Endothelial cell of umbilical vein (primary cell): ENCODE data around the gene EDC3. TPM values are rescaled to one million over a fixed set of nuclear protein-coding genes. Genes with fewer than 3 reads are reported as not detected.

Experiments used
- BruUV-seq: library from RNA; stranded (reverse); fragments of 400-500 nt; replicated peaks from 2 replicates; lab custom pipeline; 2021; lab: Mats Ljungman, UMichigan
- CTCF ChIA-PET: fragments of 300-600, 350-600 bp; sonication (Branson Sonifier 250); formaldehyde crosslinking; loops from one replicate; lab custom pipeline; 2021; ENCODE audit warnings: antibody characterized with exemption, inconsistent platforms; lab: Charles Lee
- POLR2A ChIA-PET: fragments of 300-600, 350-600 bp; sonication (Branson Sonifier 250); formaldehyde crosslinking; loops from one replicate; lab custom pipeline; 2021; ENCODE audit warnings: antibody characterized with exemption, inconsistent platforms; lab: Charles Lee
- DNase-seq: peaks from one replicate; pipeline ENCODE4 v3.0.0-alpha.2; 2011; ENCODE audit warnings: low read depth, low spot score
- FAIRE-seq: peaks from 2 replicates; lab custom pipeline; 2011; peaks lifted over from hg19 to GRCh38; lab: Jason Lieb, UNC
- H2AFZ ChIP-seq: 2 replicates; pipeline ENCODE4 v1.6.0; 2012; ENCODE audit warnings: low read depth, low read length, control low read depth, inconsistent platforms
- H3K27ac ChIP-seq: 2 replicates; pipeline ENCODE4 v1.5.1; 2011; ENCODE audit warnings: low read depth, mild to moderate bottlenecking, control low read depth, low read length, moderate library complexity; ENCODE audit not compliant: insufficient read depth
- H3K27me3 ChIP-seq, 2 experiments: 2 replicates each; pipeline versions ENCODE4 v1.6.0 to v1.6.1; 2011; ENCODE audit warnings: low read length in 2 of 2, mixed read lengths in 1 of 2; ENCODE audit not compliant: control insufficient read depth in 2 of 2, insufficient read depth in 2 of 2
- H3K36me3 ChIP-seq, 2 experiments: 2 replicates in 1 of 2; 3 replicates in 1 of 2; pipeline ENCODE4 v1.5.1; 2011; ENCODE audit warnings: low read length in 2 of 2, mild to moderate bottlenecking in 1 of 2, moderate library complexity in 1 of 2; ENCODE audit not compliant: control insufficient read depth in 2 of 2, insufficient read depth in 2 of 2; ENCODE audit errors: extremely low read depth in 1 of 2
- H3K4me1 ChIP-seq: 3 replicates; pipeline ENCODE4 v1.5.1; 2011; ENCODE audit warnings: mild to moderate bottlenecking, low read length; ENCODE audit not compliant: control insufficient read depth, insufficient read depth; ENCODE audit errors: extremely low read depth
- H3K4me2 ChIP-seq: 2 replicates; pipeline ENCODE4 v1.6.1; 2011; ENCODE audit warnings: low read length, control low read depth, mixed read lengths; ENCODE audit not compliant: insufficient read depth
- H3K4me3 ChIP-seq, 3 experiments: fragments of 200-600 bp in 1 of 3; sonication (generic), shearing (Covaris generic) in 1 of 3; replicated peaks in 1 of 3; 2 replicates each; pipeline ENCODE4 v1.5.1; 2011 to 2016; ENCODE audit warnings: control low read depth in 3 of 3, low read length in 3 of 3, mild to moderate bottlenecking in 2 of 3, inconsistent platforms in 1 of 3, low read depth in 1 of 3, moderate library complexity in 1 of 3; ENCODE audit not compliant: insufficient read depth in 1 of 3
- H3K79me2 ChIP-seq: 2 replicates; pipeline ENCODE4 v1.6.0; 2012; ENCODE audit warnings: low read length, inconsistent platforms; ENCODE audit not compliant: control insufficient read depth, insufficient read depth
- H3K9ac ChIP-seq: replicated peaks from 2 replicates; pipeline ENCODE3; 2011; ENCODE audit warnings: low read length, control low read depth; ENCODE audit not compliant: insufficient read depth; ENCODE audit errors: extremely low read depth
- H3K9me1 ChIP-seq: replicated peaks from 3 replicates; pipeline ENCODE4 v1.6.0; 2011; ENCODE audit warnings: mild to moderate bottlenecking, low read length; ENCODE audit not compliant: control insufficient read depth, insufficient read depth; ENCODE audit errors: extremely low read depth
- H3K9me3 ChIP-seq: replicated peaks from 2 replicates; pipeline ENCODE4 v1.5.1; 2012; ENCODE audit warnings: low read length, inconsistent platforms; ENCODE audit not compliant: control insufficient read depth, insufficient read depth
- H4K20me1 ChIP-seq: replicated peaks from 2 replicates; pipeline ENCODE3; 2011; ENCODE audit warnings: mild to moderate bottlenecking, low read length; ENCODE audit not compliant: control insufficient read depth, insufficient read depth; ENCODE audit errors: extremely low read depth
- EZH2 ChIP-seq: IDR thresholded peaks from 2 replicates; pipeline ENCODE4 v1.6.1; 2012; ENCODE audit warnings: borderline replicate concordance, low read depth, mild to moderate bottlenecking, moderate library complexity, low read length, inconsistent platforms; ENCODE audit not compliant: severe bottlenecking
- FOS ChIP-seq: IDR thresholded peaks from 2 replicates; pipeline ENCODE4 v1.6.1; 2011; ENCODE audit warnings: mild to moderate bottlenecking, low read length, moderate library complexity, borderline replicate concordance; ENCODE audit not compliant: insufficient read depth
- GATA2 ChIP-seq: IDR thresholded peaks from 2 replicates; pipeline ENCODE4 v1.7.0; 2011; ENCODE audit warnings: low read depth, mild to moderate bottlenecking, moderate library complexity, mixed read lengths, low read length; ENCODE audit not compliant: insufficient read length, insufficient read depth
- JUN ChIP-seq: IDR thresholded peaks from 2 replicates; pipeline ENCODE4 v1.6.1; 2011; ENCODE audit warnings: borderline replicate concordance, low read depth; ENCODE audit not compliant: insufficient read length, insufficient read depth
- MYC ChIP-seq: IDR thresholded peaks from one replicate; pipeline ENCODE4 v1.6.1; 2011; ENCODE audit warnings: mild to moderate bottlenecking, low read depth, low read length
- POLR2A ChIP-seq: IDR thresholded peaks from 2 replicates; pipeline ENCODE4 v1.6.1; 2012; ENCODE audit warnings: low read depth, mild to moderate bottlenecking, control low read depth, low read length
- POLR2AphosphoS5 ChIP-seq: IDR thresholded peaks from 2 replicates; pipeline ENCODE4 v1.6.1; 2012; ENCODE audit warnings: low read depth, mild to moderate bottlenecking, control low read depth, low read length, moderate library complexity; ENCODE audit not compliant: insufficient read depth
- dilution Hi-C: fragments of 300-500 bp; cut with MboI; formaldehyde crosslinking; loops from one replicate; pipeline ENCODE4 v1.15.0; 2019; ENCODE audit warnings: low sequenced_read_pairs; ENCODE audit not compliant: extremely low pct_ligation_motif_present
- intact Hi-C: fragments of 100-400 bp; cut with micrococcal nuclease; formaldehyde crosslinking; loops from one replicate; pipeline ENCODE4 v1.10.0; 2022
- polyA plus RNA-seq, 4 experiments: library from polyadenylated mRNA; depleted of rRNA in 3 of 4; stranded (reverse) in 3 of 4; unstranded in 1 of 4; fragments of >200 nt; gene quantifications; 2 replicates each; pipeline versions ENCODE4 v1.2.1 to v1.2.3, GENCODE V29; 2011 to 2012; ENCODE audit warnings: missing spikeins in 1 of 4
- total RNA-seq: library from RNA; stranded (reverse); gene quantifications from 2 replicates; pipeline ENCODE4 v1.2.3, GENCODE V29; 2021
- TF ChIP-seq, protein P1 (sequence below), 2 donors: IDR thresholded peaks; 1 replicate in 1 of 2; 2 replicates in 1 of 2; pipeline ENCODE4 v1.5.1; 2011; ENCODE audit warnings: low read length in 2 of 2, mild to moderate bottlenecking in 2 of 2, moderate library complexity in 2 of 2, control low read depth in 1 of 2, inconsistent platforms in 1 of 2, low read depth in 1 of 2; ENCODE audit not compliant: insufficient read depth in 1 of 2; ENCODE audit errors: extremely low read depth in 1 of 2
- TF ChIP-seq, protein P2 (sequence below): IDR thresholded peaks from 2 replicates; pipeline ENCODE4 v1.6.1; 2011; ENCODE audit not compliant: insufficient read depth, insufficient read length

Gene EDC3
- total and polyA plus RNA-seq, 2 donors (not counting 3 experiments of a cell fraction or from before 2014, with no cell fraction given), result 55.9 to 56.5 TPM

DNA sequence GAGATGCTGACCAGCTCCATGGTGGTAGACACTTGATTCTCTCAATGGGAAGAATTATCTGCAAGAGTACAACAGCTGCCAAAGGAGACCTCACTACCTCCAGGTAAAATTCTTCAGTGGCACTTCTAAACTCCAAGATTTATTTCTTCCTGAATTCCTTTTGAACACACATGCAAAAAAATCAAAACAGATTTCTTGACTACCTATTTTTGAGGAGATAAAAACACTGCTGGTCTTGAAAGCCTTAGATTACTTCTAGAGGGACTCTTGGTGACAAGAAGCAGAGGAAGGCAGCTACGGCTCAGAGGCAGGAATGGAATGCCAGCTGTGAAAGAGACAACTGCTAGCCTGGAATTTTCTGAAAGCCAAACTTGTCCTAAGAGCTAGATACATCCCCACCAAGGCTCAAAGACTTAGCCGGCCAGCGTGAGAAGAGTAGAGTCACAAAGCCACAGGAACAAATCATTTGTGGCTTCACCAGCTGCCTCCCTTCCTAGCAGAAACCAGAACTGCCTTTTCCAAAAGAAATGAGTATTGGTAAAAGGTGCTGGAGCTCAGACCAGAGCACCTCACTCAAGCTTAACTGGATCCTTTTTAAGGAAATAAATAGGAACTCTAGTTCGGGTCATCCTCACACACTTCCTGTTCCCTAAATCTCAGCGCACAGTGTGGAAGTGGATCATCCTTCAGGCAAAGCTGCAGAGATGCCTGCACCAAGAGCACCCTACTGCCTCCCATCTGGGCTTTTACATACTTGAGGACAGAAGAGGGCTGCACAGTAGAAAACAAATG, 47.6 kb downstream of the EDC3 start:
- H3K9me1 ChIP-seq, result no peaks in the 10 kb centered on the region
- no peaks in the 10 kb centered on the region for H4K20me1 ChIP-seq
- BruUV-seq, result no TSS peak
- POLR2A ChIA-PET, result no interaction called here
- no peak overlapping the region for H3K9ac ChIP-seq
- no peaks in the 10 kb centered on the region for H3K27me3 ChIP-seq
- peaks cover 27% of the 10 kb centered on the region for H3K4me1 ChIP-seq
- H2AFZ ChIP-seq, result no peak overlapping the region
- no peak overlapping the region for H3K27ac ChIP-seq
- FAIRE-seq, result no peak
- no peak for DNase-seq
- no peak overlapping the region for H3K4me3 ChIP-seq
- TF ChIP-seq POLR2A, result no peak
- dilution Hi-C loops (loop anchor here (25.0 kb wide), 1 partner anchor 114 kb away; no protein-coding TSS in a partner anchor), intact Hi-C loops (no loop called here)
- CTCF ChIA-PET, result no interaction called here
- no peaks in the 10 kb centered on the region for H3K36me3 ChIP-seq
- no peaks in the 10 kb centered on the region for H3K9me3 ChIP-seq
- peaks cover 6% of the 10 kb centered on the region for H3K79me2 ChIP-seq
- H3K4me2 ChIP-seq, result no peak overlapping the region

DNA sequence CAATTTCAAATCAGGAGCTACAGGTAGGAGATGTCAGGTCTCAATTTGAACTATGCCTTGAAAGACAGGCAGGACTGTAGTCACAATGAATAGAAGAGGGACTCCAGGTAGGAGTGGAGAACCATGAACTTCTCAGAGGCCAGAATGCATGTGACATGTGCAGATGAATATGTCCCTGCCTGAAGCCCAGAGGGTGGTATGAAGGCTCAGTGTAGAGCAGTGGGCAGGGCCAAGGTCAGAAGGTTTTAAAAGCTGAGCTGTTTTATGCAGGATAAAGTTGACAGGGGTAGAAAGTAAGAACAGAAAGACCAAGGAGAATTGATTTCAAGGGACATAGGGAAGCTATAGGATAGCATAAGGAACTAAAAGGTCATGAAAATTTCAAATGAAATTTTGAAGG, 49.3 kb downstream of the EDC3 start:
- ChIA-PET POLR2A (no interaction called here), CTCF (interaction anchor here (1.0 to 18.1 kb wide), 3 partner anchors 11 to 124 kb away, joined by 4 to 696 read pairs (median 6); no protein-coding TSS in a partner anchor)
- no peak overlapping the region for H2AFZ ChIP-seq
- no peaks in the 10 kb centered on the region for H3K36me3 ChIP-seq
- H3K4me3 ChIP-seq, result no peak overlapping the region
- intact Hi-C loops, result no loop called here
- H3K9me1 ChIP-seq, result no peaks in the 10 kb centered on the region
- H3K79me2 ChIP-seq, result peaks cover 6% of the 10 kb centered on the region
- H3K4me2 ChIP-seq, result no peak overlapping the region
- TF ChIP-seq, protein P1, sequence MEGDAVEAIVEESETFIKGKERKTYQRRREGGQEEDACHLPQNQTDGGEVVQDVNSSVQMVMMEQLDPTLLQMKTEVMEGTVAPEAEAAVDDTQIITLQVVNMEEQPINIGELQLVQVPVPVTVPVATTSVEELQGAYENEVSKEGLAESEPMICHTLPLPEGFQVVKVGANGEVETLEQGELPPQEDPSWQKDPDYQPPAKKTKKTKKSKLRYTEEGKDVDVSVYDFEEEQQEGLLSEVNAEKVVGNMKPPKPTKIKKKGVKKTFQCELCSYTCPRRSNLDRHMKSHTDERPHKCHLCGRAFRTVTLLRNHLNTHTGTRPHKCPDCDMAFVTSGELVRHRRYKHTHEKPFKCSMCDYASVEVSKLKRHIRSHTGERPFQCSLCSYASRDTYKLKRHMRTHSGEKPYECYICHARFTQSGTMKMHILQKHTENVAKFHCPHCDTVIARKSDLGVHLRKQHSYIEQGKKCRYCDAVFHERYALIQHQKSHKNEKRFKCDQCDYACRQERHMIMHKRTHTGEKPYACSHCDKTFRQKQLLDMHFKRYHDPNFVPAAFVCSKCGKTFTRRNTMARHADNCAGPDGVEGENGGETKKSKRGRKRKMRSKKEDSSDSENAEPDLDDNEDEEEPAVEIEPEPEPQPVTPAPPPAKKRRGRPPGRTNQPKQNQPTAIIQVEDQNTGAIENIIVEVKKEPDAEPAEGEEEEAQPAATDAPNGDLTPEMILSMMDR (IDR thresholded peaks at IDR 0.05; ENCODE audit: extremely low read depth in 1 of 2, insufficient read depth in 1 of 2, low read depth in 1 of 2, low read length in 2 of 2), result no peak
- TF ChIP-seq MYC (no peak), GATA2 (no peak), POLR2AphosphoS5 (no peak), POLR2A (no peak), FOS (no peak), JUN (no peak), EZH2 (no peak)
- TF ChIP-seq, protein P2, sequence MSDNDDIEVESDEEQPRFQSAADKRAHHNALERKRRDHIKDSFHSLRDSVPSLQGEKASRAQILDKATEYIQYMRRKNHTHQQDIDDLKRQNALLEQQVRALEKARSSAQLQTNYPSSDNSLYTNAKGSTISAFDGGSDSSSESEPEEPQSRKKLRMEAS, result no peak
- no peak for DNase-seq
- FAIRE-seq, result no peak
- no peak overlapping the region for H3K27ac ChIP-seq
- no peak overlapping the region for H3K9ac ChIP-seq
- H3K9me3 ChIP-seq, result no peaks in the 10 kb centered on the region
- BruUV-seq, result no TSS peak
- H3K27me3 ChIP-seq, result no peaks in the 10 kb centered on the region
- peaks cover 33% of the 10 kb centered on the region for H3K4me1 ChIP-seq
- dilution Hi-C loops, result loop anchor here (25.0 kb wide), 1 partner anchor 116 kb away; no protein-coding TSS in a partner anchor
- no peaks in the 10 kb centered on the region for H4K20me1 ChIP-seq
